Thyroid gland (tissue), 4 donors: ENCODE measurements around the gene SLC25A15. TPM values are rescaled to one million over a fixed set of nuclear protein-coding genes. Genes with fewer than 3 reads are reported as not detected.

Experiments used
- DNase-seq, 2 donors: peaks; one replicate each; pipeline ENCODE4 v3.0.0-alpha.2; 2019
- H3K27ac ChIP-seq, 3 donors: fragments of 200-600 bp; sonication (generic); 1 replicate in 2 of 3; 2 replicates in 1 of 3; pipeline ENCODE4 v1.5.1; 2016 to 2019; ENCODE audit warnings: mild to moderate bottlenecking in 1 of 3, moderate library complexity in 1 of 3
- H3K27me3 ChIP-seq: fragments of 200-600 bp; sonication (generic); one replicate; pipeline ENCODE4 v1.5.1; 2019
- H3K36me3 ChIP-seq, 2 donors: fragments of 200-600 bp; sonication (generic); one replicate each; pipeline ENCODE4 v1.5.1; 2016 to 2019
- H3K4me1 ChIP-seq, 2 donors: fragments of 200-600 bp; sonication (generic); one replicate each; pipeline ENCODE4 v1.5.1; 2017 to 2019
- H3K4me3 ChIP-seq, 3 donors: fragments of 200-600 bp; sonication (generic); replicated peaks in 1 of 3; 1 replicate in 2 of 3; 2 replicates in 1 of 3; pipeline ENCODE4 v1.5.1; 2016; ENCODE audit warnings: mild to moderate bottlenecking in 1 of 3
- H3K9me3 ChIP-seq: fragments of 200-600 bp; sonication (generic); one replicate; pipeline ENCODE4 v1.5.1; 2017
- POLR2A ChIP-seq, 2 donors: fragments of 450-650 bp; IDR thresholded peaks; one replicate each; pipeline ENCODE4 v1.6.1; 2017; ENCODE audit warnings: antibody characterized with exemption in 2 of 2, mild to moderate bottlenecking in 2 of 2, moderate library complexity in 1 of 2
- WGBS, 2 donors: methylation state at CpG; one replicate each; pipeline ENCODE4 v1.1.5; 2017; 5-methylcytosine and 5-hydroxymethylcytosine counted together
- intact Hi-C: fragments of 100-400 bp; cut with DNase I; formaldehyde crosslinking; loops from one replicate; pipeline ENCODE4 v1.15.1; 2023
- total RNA-seq, 4 donors: library from RNA; depleted of rRNA; stranded (reverse); fragments of >200 nt; gene quantifications; one replicate each; pipeline ENCODE4 v1.2.3, GENCODE V29; 2016
- TF ChIP-seq, protein P1 (sequence below), 6 experiments: fragments of 200-600 bp in 3 of 6; fragments of 450-650 bp in 3 of 6; sonication (generic) in 3 of 6; IDR thresholded peaks; one replicate each; pipeline ENCODE4 v1.5.1; 2016 to 2019; ENCODE audit warnings: antibody characterized with exemption in 6 of 6, mild to moderate bottlenecking in 2 of 6, inconsistent platforms in 1 of 6, moderate library complexity in 1 of 6

The SLC25A15 gene
- 10 to 100 TPM; 12.8 to 19.5 (median 13.6) TPM for total RNA-seq

DNA sequence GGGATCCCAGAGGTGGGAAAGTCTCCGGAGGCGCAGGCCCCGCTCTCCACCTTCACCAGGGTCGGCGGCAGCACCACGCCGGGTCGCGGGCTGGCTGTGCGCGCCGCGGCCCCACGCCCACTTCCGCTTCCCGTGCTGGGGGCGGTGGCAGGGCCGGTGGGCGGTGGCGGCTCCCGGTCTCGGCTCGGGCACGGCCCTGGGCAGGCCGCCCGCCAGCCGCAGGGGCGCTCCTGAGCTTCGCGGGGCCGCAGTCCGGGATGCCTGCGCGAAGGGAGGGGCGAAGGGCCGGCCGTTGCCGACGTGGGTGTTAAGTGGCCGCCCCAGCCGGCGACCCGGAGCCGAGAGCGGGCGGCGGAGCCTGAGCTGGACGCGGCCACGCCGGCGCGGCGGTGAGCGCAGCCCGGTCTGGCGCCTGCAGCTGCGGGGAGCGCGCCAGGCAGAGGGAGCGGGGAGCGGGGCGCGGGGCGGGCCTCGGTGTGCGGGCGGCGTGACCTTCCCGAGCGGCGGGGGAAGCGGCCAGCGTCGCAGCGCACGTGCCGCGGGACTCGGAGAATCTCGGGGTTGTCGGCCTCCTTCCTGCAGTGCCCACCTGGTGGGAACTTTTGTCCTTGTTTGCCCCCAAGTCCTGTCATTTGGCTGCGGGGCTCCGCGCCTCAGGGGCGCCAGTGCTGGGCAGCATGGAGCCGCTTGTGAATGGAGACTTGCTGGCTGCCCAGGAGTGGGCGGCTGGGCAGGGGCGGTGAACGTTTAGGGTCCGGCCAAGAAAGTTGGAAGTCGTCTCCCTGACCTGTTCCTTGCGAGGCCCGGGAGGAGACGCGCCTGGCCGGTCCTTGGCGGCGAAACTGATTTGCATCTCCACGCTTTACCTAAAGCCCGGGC, at the start of gene SLC25A15:
Gene SLC25A15 (plus strand): TSS at position 337 of the 879 bp plus-strand sequence. CDS start 3,616 bp downstream, outside the sequence.
- Histone ChIP-seq H3K27me3 (no peaks in the 10 kb centered on the region), H3K9me3 (no peaks in the 10 kb centered on the region), H3K36me3 (no peaks in the 10 kb centered on the region), H3K27ac (peak within 1 kb of the TSS; percentile 81 to 93 (median 91)), H3K4me1 (peaks cover 35 to 39% of the 10 kb centered on the region in 2 donors), H3K4me3 (peak within 1 kb of the TSS; percentile 10 to 74 (median 46))
- WGBS, 2 donors: 0 to 4% methylated on average over 11 to 24 of the region's 101 CpGs
- intact Hi-C loops: loop anchor here (10.0 kb wide), 1 partner anchor 135 kb away; no protein-coding TSS in a partner anchor
- DNase-seq: peak; percentile 91 to 93
- TF ChIP-seq POLR2A (IDR thresholded peaks at IDR 0.05): peak in 1 of 2 donors; percentile 92
- TF ChIP-seq, protein P1, sequence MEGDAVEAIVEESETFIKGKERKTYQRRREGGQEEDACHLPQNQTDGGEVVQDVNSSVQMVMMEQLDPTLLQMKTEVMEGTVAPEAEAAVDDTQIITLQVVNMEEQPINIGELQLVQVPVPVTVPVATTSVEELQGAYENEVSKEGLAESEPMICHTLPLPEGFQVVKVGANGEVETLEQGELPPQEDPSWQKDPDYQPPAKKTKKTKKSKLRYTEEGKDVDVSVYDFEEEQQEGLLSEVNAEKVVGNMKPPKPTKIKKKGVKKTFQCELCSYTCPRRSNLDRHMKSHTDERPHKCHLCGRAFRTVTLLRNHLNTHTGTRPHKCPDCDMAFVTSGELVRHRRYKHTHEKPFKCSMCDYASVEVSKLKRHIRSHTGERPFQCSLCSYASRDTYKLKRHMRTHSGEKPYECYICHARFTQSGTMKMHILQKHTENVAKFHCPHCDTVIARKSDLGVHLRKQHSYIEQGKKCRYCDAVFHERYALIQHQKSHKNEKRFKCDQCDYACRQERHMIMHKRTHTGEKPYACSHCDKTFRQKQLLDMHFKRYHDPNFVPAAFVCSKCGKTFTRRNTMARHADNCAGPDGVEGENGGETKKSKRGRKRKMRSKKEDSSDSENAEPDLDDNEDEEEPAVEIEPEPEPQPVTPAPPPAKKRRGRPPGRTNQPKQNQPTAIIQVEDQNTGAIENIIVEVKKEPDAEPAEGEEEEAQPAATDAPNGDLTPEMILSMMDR (IDR thresholded peaks at IDR 0.05): peak in 3 of 6 experiments; percentile 58 to 62 (median 59)

DNA sequence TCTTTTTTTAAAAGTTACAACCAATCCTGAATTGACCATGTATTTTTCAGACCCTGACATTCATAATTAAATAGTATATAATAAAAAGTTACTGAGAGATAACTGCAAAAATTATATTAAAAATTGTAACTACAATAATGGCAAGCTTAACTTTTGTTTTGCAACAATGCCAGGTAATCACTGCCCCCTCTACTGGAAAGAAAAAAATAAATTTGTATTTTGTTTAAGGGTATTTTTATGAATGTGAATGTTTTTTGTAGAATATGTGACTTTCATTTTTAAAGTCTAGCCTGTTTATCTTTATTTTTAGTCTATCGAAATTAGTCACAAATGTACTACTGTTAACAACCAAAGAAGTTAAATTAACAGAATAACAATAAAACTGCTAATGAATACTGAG, 40.1 kb upstream of the SLC25A15 start:
- H3K4me1 ChIP-seq: no peaks in the 10 kb centered on the region
- DNase-seq: no peak
- intact Hi-C loops: no loop called here
- no peak for TF ChIP-seq POLR2A (IDR thresholded peaks at IDR 0.05)
- TF ChIP-seq, protein P1 (IDR thresholded peaks at IDR 0.05): peak in 1 of 6 experiments; percentile 27
- H3K27me3 ChIP-seq: no peaks in the 10 kb centered on the region
- no peak overlapping the region for H3K4me3 ChIP-seq
- WGBS, 2 donors: 92 to 96% methylated on average over 1 of the region's 1 CpG
- peaks cover 8 to 9% of the 10 kb centered on the region in 2 donors for H3K36me3 ChIP-seq
- no peaks in the 10 kb centered on the region for H3K9me3 ChIP-seq
- H3K27ac ChIP-seq: no peak overlapping the region

DNA sequence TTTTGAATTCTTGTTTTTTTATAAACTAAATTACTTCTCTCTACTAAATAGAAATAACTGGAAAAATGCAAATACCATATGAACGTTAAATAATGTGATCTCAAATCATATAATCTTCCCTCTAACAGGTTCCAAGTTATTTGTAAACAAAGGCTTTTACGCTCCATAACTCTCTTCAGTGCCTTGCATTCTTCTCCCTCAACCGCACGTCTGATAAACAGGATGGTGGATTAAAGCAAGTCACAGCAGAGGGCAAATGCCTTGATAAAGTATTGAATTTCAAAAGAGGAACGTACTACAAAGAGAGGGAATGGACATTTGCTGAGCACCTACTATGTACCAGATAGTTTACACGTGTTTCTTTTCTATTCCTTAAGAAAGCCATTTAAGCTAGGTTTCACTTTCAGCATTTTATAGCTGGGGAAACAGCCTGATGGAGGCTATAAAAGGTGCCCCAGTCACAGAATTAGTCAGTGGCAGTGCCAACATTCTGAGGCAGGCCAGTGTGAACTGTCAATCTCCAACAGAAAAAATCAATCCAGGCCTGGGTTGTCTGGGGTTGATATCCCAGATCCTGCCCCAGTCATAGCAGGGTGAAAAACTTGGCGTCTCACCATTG, 34.2 kb upstream of the SLC25A15 start:
- WGBS, 2 donors: 89 to 93% methylated on average over 7 of the region's 7 CpGs
- no peaks in the 10 kb centered on the region for H3K27me3 ChIP-seq
- no peaks in the 10 kb centered on the region for H3K9me3 ChIP-seq
- DNase-seq: no peak
- H3K36me3 ChIP-seq: peaks cover 14 to 21% of the 10 kb centered on the region in 2 donors
- H3K27ac ChIP-seq: no peak overlapping the region
- H3K4me1 ChIP-seq: no peaks in the 10 kb centered on the region
- intact Hi-C loops: no loop called here
- no peak for TF ChIP-seq POLR2A (IDR thresholded peaks at IDR 0.05)
- TF ChIP-seq, protein P1 (IDR thresholded peaks at IDR 0.05): no peak
- H3K4me3 ChIP-seq: no peak overlapping the region

DNA sequence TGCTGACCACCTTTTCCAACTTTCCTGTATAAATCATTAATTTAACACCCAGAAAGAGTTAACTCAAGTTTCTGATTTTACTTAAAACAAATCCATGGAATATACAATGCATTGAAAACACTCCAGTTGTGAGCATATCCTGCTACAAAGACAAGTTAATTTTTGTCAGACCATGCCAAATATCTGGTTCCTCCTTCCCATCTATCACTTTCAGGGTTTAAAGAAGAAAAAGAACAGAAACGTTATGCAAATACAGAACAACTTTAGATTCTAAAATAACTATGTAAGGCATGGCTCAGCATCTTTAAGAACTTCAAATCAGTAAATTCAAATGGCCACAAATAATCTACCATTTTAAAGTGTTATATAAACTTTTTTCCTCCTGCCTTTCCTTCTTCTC, 33.4 kb upstream of the SLC25A15 start:
- no peak overlapping the region for H3K4me3 ChIP-seq
- TF ChIP-seq POLR2A (IDR thresholded peaks at IDR 0.05): no peak
- TF ChIP-seq, protein P1 (IDR thresholded peaks at IDR 0.05): no peak
- WGBS, 2 donors: 76% methylated on average over 1 of the region's 1 CpG
- no peak for DNase-seq
- no peaks in the 10 kb centered on the region for H3K4me1 ChIP-seq
- no peaks in the 10 kb centered on the region for H3K27me3 ChIP-seq
- no peak overlapping the region for H3K27ac ChIP-seq
- H3K36me3 ChIP-seq: peaks cover 14 to 21% of the 10 kb centered on the region in 2 donors
- intact Hi-C loops: no loop called here
- no peaks in the 10 kb centered on the region for H3K9me3 ChIP-seq
